ENCODE results near the gene PCNX2.
"Not testable (repeated sequence)": the region's sequence is repeated elsewhere in the genome, so short reads cannot be mapped to it uniquely, and the experiment has no call there.

PCNX2 gene

DNA sequence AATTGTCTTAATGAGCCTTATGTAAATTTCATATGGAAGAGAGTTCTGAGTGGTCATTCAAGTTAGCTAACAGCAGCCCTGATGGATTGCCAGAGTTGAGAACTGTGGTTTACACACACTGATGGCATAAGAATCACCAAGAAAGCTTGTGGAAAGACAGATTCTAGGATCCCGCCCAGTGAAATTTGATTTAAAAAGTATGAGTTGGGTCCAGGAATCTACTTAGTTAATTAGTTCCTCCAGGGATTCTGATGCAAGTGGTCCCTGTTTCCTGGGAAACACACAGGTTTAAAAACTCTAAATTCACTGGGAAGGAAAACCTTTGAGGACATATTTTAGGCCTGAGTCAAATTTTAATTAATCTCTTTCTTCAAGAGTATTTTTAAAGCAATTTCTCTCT, 200.8 kb downstream of the PCNX2 start:
- DNase-seq, result no peak

DNA sequence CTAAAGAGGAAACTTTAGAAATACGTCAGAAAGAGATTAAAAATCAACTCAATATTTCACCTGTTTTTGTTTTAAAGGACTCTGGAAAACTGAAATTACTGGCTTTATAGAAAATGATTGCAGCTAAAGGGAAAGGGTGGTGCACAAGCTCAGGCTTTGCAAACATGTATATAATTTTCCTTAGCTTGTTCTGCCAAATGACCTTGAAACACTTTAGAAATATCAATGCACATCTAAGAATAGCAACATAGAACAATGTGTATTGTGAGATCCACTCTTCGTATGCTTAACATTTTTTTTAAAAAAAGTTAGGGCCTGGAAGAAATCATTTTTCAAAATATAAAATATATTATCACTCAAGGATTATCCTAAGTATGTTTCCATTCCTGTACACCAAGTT, 201.3 kb downstream of the PCNX2 start:
- no peak for DNase-seq

DNA sequence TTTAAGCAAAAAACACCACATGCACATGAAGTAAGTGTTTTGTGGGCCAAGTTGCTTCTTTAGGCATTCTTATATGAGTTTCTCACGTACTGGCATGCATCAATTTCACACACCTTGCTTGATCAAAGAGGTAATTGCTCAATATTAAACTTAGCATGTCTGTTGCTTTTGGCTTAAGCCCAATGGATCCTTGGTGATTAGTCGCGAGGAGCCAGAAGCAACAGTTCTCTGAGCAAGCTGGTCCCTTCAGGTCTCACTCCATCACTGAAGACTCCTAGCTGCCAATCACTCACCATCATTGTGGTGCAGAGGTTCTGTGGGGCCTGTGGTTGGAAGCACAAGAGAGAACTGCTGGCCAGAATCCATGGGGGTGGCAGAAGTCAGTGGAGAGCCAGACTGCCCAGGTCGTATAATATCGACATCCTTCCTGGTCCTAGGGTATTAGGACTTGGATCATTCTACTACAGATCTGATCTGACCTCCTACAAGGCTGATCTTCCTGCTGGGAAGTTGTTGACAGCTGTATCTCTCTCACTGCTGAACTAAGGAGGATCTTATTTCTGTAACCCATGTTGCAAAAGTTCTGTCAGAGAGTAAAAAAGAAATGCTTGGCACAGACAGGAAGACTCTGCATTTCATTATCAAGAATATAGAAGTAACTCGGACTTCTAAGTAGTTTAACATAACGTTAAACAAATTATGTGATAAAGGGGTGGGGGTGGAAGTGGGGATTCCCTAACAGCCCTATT, 204.6 kb downstream of the PCNX2 start:
- no peak for DNase-seq

DNA sequence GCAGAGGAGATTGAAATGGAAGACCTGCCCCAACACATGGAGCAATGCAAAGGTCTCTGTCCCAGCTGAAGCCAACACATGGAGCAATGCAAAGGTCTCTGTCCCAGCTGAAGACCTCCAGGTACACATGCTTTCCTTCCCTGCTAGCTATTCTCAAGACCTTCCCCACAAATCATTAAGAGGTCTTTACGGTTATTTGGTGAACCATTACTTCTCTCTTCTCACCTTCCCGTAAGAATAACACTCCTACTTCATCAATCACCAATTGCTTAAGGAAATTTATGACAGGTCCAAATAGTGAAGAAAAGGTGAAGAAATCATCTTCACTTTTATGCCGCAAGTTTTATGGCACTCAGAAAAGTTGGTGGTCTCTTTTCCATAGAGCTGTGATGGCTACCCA, 206.3 kb downstream of the PCNX2 start:
- no peak for DNase-seq

DNA sequence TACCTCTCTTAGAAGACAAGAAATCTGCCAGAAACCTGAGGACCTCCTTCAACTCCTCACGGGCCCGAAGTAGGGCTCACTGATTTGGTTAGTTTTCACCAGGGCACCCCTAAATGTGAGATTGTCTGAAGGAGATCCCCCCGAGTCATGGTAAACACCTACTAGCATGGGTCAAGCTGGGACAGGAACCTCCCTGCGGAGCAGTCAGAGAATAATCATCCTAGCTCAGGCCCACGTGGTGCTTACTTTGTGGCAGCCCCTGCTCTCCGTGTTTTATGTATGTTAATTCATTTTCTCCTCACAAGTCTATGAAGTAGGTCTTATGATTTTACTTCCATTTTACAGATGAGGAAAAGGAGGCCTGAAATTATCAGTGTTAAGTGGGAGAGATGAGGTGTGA, 206.9 kb downstream of the PCNX2 start:
- no peak for DNase-seq

DNA sequence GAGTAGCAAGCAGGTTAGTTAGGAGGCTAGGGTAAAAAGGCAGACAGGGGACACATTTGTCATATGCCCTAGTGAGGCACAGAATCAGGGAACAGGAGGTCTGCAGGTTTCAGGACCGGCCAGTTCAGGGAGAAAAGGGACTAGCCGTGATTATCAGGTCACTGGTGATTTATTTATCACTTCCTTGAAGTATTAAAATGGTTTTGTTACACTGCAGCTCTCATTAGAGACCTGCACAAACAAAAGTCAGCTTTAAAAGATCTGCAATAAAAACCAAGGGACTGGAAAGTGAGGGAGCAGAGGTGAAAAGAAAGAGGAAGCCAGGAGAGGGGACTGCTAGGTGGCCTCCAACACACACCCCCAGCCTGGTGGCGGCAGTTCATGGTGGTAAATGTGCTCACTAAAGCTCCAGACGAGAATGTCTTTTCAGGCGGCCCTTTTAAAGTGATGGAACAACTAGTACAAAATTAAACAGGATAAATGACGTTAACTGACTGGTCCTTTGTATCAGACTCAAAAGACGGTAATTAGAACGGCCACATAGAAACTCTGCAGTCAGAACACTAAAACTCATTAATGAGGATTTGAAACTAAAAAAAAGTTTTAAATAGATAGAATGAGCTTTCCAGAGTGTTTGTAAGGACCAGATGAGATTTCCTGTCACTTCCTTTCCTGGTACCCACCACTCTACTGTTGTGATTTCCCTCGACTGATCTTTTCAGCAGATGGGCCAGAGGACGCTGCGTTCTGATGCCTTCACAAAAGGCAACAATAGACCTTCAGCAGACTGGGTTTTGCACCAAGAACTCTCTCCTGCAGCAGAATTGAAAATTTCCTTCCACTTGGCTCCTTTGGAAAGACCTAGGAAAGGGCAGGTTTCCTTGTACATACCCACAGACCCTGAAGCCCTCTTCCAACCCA, 208.3 kb downstream of the PCNX2 start:
- no peak for DNase-seq

DNA sequence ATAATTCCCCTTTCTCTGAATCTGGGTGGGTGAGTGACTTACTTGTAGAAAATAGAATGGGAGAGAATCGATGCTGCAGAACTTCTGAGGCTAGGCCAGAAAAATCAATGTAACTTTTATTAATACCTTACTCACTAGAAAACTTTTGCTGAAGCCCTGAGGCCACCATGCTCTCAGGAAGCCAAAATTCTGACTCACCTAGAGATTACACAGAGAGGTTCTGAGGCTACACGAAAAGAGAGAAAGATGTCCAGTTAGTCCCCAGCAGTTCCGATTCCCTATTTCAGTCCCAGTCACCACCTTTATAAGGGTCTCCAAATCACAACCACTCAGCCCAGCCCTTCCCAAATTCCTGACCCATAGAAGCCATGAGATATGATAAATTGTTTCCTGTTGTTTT, 210.0 kb downstream of the PCNX2 start:
- DNase-seq, result peak; percentile 10

DNA sequence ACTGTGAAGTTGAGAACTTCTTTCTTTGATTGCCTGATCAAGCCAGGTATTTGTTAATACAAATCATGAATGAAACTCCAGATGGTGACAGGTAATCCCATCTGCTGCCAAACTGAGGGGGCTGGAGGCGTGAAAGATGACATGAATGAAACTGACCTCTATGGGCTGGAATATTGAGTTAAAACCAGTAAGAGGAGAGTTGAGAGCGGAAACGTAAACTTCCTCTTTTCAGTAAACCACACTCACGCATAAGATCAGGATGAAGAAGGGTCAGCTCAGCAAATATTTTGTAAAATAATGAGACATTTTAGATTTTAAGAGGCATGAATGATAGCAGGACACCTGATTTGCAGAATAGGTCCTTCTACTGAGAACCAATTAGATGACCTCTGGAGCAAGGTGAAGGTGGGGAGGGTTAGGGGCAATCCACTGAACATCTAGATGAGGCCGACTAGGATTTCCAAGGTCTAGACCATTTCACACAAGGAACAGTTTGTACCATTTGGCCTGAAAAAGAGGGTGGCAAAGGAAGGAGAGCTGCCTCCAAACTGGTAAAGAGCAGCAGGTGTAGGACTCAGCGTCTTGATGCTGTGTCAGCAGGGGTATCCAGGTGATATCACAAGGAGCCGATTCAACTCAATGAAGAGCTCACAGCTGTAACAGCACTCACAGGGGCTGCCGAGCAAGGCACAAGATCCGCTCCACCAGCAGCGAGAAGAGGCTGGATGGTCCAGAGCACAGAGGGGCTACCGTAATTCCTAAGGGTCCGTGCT, 212.6 kb downstream of the PCNX2 start:
- DNase-seq, result no peak

DNA sequence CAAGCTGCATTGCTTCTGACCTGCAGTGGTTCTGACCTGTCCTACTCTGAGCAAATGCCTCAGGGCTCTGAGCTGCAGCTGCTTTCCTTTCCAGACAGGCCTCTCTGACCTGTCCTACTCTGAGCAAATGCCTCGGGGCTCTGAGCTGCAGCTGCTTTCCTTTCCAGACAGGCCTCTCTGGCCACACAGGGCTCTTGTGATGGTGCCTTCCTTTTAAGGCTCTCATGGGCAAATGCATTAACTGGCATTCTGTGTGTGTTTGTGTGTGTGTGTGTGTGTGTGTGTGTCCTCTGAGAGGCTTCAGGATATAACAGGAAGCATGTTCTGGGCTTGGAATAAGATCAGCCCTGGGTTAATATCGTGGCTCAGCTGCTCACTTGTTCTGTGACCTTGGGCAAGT, 213.8 kb downstream of the PCNX2 start:
- no peak for DNase-seq

DNA sequence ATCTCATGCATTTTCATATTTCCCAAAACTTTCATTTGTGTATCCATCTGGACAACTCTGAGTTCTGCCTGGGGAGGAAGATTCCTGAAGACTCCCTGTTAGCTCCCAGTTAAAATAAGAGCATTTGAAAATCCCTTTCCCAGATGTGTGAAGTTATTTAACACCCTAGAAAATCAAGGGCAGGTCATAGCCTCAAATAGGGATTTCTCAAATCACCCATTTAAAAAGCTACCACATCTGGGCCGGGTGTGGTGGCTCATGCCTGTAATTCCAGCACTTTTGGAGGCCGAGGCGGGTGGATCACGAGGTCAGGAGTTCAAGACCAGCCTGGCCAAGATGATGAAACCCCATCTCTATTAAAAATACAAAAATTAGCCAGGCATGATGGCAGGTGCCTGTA, 214.7 kb downstream of the PCNX2 start:
- not testable (repeated sequence) for DNase-seq

DNA sequence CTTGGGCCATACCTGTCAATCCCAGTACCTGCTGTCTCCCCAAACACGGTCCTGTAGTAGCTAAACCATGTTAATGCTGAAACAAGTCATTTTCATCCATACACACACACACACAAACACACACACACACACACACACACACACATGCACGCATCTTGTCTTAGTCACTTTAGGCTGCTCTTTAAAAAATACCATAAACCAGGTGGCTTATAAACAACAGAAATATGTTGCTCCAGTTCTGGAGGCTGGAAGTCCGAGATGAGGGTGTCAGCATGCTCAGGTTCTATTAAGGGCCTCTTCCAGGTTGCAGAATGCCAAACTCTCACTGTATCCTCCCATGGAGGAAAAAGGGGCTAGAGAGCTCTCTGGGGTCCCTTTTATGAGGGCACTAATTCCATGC, 215.2 kb downstream of the PCNX2 start:
- DNase-seq, result no peak

DNA sequence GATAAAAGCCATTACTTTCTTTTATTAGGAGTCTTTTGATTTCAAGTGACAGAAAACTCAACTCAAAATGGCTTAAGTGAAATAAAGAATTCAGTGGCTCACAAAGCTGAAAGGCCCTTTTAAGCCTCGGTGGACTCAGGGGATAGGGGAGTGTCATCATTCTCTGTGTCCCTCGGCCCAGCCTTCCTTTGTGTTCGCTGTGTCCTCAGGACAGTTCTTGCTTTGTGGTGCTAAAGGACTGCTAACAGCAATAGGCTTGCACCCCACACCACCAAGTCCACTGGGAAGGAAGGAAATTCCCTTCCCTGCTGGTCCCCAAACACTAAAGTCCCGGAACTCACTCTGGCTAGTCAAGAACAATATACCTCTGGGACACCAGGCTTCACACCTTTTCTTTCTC, 216.0 kb downstream of the PCNX2 start:
- DNase-seq, result no peak

DNA sequence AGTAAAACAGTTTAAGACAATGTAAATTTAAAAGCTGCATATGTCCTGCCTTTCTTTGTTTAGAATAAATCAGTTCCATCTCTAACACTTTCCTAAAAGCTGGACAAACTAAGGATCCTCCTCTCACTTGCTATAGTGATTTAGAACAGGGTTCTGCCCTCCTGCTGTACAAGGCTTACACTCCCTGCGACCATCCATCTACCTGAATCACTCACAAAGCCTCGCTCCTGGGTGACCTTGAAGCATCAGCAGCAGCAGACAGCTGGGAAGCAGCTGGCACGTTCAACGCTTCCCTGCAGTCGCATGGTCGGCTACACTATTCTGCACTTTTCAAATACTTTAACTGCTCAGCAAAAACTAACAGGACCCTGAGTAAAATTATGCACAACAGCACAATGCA, 217.1 kb downstream of the PCNX2 start:
- no peak for DNase-seq

DNA sequence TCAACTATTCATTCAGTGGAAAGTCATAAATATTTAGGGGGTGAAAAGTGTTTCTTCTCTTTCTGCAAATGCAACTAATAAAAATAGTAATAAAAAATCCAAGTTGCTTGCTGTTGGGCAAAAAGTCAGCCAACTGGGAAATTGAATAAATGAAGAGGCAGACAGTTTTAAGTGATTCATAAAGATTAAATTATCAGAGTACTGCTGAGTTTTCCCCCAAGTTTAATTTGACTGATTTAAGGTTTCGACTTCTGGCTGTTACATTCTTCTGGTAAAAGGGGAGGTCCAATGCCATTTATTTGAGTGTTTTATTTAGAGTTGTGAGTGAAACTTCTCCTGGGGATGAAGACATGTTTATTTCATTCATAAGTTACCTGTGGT, 219.6 kb downstream of the PCNX2 start:
- DNase-seq, result no peak

DNA sequence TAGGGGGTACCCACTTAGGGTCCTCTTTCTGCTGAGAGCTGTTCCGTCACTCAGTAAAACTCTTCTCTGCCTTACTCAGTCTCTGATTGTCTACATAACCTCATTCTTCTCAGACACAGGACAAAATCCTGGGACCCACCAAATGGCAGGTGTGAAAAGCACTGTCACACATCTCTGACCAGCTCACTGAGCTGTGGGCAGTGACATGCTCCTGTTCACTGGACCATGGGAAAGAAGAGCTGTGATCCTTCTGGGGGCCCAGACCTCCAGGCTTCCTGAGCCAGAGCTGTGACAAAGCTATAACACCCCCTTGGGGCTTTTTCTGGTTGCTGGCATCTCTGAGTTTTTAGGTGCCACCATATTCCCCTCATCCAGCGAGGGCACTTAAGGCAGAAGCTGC, 229.4 kb downstream of the PCNX2 start:
- DNase-seq, result no peak

DNA sequence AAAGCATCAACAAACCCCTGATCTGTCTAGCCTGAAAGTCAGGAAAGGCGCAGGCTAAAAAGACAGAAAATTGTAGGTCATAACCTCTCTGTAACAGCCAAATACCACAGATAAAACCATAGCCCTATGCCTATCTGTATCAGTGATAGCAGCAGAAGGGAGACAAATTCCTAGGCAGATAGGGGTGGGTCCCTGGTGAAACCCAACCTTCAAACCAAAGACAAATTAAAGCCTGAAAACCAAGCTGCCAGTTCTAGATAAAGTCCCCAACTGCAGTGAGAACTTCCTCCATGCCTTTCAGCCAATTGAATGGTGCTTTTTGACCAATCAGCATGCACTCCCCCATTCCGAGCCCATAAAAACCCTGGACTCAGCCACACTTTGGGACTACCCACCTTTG, 229.8 kb downstream of the PCNX2 start:
- DNase-seq, result no peak

DNA sequence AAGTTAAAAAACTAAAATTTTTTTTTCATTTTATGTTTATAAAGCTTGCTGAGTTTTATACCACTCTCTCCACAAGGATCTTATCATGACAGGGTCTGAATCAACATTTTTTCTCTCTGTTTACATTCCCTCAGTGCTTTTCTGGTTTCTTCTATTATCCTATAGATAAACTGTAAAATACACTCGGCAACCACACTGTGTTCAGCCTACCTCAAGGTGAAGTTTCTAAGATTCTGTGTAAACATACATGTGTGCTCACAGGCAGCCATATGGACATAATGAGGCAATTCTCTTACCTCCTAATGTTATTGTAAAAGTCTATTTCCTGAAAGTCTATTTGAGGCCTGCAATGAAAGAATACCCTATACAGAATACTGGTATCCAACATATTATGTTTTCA, 230.5 kb downstream of the PCNX2 start:
- no peak for DNase-seq

DNA sequence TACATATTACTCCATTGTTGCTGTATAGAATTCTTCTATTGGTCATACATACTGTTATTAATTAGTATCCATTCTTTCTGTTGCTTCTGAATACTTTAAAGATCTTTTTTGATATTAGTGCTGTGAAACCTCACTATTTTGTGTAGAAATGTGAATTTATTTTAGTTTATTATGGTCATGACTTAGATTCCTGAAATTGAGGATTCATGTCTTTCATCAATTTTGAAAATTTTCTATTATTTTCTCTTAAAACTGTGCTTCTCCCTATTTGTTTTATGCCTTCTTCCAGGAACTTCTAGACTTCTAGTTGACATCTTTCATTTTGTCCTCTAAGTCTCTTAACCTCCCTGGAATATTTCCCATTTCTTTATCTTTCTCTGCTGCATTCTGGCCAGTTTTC, 232.1 kb downstream of the PCNX2 start:
- no peak for DNase-seq

DNA sequence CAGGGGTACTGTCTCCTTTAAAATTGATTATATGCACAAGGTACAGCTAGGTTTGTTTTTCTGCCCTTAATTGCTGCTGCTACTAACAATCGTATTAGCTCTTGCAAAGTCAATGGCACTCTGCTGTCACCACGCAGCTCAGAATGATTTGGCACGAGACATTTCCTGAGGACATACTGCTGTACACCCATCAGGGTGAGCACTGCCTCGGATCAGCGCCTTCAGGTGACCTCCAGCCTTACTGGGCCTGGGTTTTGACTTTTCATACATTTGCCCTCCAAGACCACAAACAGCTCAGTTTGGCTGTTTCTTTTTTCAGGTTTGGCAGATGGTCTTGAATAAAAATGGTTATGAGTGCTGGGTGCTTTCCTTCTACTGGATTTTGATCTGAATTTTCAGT, 234.3 kb downstream of the PCNX2 start:
- DNase-seq, result no peak

DNA sequence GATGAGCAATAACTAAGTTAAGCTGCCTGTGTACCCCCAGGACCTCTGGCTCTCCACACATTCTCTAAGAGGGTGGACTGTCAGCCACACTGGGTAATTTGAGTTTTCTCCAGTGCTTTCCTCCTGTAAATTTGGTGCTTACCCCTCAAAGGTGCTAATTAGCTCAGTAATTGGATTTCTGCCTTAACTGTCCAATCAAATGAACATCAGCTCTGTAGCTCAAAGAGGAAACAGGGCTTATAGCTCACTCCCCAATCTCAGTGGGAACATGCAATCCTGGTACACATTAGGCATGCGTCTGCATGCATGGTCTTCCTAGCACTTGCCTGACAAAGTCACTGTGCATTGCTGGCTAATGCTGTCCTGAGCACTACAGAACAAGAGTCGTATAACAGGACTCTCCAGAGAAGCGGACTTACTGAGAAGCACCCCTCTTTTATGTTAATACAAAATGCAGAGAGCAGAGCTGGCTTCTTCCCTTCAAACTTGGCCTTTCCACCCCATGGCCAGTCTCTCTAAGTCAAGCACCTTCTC, 235.0 kb downstream of the PCNX2 start:
- DNase-seq, result no peak

DNA sequence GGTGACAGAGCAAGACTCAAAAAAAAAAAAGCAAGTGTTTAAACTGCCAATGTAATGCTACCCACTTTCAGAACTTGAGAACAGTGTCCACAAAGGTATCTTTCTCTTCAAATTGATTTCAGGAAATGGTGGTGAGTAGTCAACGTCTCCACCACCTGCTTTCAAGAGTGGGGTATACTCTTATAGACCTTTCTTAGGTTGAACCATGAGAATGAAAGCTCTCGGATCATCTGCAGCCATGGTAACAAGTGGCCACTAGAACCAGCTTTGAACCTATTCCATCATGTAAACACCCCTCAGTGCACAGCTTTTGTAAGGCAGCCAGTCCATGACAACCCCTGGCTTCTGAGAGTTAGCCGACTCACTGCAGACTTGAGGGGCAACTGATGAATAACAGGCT, 237.7 kb downstream of the PCNX2 start:
- no peak for DNase-seq

DNA sequence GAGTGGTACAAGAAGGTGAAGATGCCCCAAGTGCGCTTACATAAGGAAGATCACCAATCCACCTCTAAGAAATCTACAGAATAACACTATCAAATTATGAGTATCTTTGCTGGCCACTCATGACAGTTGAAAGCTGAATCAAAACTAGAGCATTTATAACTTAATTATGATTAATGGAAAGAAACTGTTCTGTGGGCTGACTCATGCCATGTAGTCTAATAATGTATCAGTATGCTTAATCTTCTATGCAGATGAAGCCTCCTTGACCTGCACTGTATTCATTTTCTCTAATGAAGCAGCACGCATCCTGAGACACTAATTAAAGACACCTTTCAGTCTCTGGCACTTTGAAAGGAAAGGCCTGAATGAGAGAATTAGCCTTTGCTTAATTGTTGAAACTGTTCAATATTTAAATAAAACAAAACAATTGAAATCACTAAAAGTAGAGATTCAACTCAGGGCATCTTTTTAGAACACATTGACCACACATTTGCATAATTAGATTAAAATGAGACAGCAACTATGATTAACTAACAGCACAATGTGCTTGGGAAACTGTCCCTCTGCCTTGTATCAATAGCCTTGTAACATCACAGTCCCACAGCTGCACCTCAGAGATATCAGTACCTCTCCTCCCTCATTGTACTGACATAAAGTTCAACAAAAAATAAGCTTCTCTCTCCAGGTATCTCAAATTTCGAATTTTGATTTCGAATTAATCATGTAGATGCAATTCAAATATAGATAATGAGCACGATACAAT, 239.5 kb downstream of the PCNX2 start:
- no peak for DNase-seq

DNA sequence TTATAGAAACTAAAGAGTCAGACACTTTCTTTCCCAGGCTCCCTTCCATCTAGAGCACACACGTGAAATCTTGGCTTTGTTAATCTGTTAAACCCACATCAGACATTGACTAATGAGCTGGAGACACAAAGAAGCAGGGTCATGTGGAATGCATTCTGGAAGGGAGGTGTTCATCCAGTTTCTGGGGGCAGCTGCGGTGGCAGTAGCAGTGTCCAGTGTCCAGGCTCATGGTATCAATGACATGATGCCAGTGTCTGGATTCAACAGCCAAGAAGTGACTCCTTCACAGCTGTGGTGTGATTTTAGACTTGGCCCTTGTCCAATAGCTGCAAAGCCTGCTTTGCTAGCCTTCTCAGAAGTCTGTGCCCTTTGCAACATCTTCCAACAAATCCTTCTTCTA, 249.9 kb downstream of the PCNX2 start:
- DNase-seq, result no peak
